GM18907 (cell line): Measurements from ENCODE around the gene ARHGAP12.
"Not testable (repeated sequence)": the region's sequence is repeated elsewhere in the genome, so short reads cannot be mapped to it uniquely, and the experiment has no call there.

Experiments used
- ATAC-seq: cut with Tn5 transposase; IDR thresholded peaks from one replicate; pipeline ENCODE4 v1.9.1; 2021; ENCODE audit warnings: mild to moderate bottlenecking, moderate library complexity; ENCODE audit not compliant: unreplicated experiment

Gene ARHGAP12

DNA sequence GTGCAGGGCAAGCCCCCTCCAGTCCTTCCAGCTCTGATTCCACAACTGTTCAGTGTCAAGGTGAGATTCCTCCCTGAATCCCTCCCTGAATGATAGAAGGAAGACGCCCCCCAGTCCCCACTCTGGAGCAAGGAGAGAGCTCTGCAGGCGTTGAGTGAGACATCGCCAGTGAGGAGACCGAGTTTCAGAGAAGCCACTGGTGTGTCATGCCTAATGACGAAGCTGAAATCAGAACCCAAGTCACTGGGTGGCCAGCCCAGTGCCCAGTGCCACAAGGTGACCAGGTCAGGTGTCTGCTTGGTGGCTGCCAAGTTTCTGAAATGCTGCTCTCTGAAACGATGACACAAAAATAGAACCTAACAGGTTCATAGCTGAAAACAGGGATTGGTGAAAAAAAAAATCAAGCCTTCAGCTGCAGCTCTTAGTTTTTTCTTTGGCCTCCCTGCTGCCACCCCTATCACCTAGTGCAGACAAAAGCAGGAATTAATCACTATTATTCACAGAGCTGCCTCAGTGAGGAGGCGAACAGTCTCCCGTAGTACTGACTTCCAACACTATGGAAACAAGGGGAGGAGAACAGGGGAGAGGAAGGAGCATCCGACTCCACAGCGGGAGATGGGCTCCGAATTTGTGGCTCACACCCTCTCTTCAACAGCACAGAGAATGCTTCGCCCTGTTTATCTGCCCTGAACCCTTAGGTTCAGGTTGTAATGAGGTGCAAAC lies 153.5 kb downstream of the ARHGAP12 start:
- ATAC-seq = no peak

DNA sequence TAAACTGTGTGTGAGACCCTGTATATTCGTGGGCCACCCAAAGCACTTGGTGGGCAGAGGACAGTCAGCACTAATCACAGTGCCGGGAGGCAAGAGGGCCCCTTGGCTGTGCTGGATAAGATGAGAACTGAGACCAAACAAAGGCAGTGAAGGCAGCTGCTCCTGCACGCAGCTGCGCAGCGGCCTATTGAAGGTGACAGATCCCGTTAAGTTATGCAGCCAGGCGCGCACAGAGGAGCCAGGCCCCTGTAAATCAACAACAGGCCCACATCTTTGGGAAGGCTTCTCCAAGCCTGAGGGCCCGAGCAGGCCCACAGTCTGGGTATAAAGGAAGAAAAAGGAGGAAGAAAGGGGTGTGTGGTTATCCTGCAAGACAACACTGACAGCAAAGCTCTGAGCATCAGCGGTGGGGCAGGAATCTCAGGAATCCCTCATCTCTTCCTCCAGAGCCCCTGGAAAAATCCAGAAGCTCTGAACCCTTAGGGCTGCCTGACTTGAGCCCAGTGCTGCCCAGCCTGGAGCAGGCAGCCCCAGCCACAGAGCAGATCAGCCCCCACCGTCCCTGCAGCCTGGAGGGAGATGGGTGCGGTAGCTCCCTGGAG lies 154.2 kb downstream of the ARHGAP12 start:
- ATAC-seq = no peak

DNA sequence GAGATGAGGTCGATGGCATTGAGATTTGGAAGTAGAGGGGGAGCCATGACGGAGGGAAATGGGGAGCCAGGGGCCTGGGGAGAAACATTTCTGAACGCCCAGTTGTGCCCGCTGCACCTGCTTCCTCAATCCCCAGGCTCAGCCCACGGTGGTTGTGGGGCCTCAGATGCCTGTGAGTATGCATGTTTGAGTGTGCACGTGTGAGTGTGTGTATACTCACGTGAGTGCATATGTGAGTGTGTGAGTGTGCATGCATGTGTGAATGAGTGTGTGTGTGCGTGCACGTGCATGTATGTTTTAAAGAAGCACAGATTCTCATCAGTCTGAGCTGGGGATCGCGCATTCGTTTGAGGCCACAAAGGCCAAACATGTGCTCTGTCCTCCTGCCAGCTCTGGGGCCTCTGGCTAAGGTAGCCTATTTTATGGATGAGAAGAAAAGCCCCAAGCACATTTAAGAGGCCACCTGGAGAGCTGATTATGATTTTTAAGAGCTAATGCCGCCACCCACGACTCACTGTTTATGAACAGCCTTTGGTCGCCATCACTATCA lies 154.8 kb downstream of the ARHGAP12 start:
- ATAC-seq = no peak

DNA sequence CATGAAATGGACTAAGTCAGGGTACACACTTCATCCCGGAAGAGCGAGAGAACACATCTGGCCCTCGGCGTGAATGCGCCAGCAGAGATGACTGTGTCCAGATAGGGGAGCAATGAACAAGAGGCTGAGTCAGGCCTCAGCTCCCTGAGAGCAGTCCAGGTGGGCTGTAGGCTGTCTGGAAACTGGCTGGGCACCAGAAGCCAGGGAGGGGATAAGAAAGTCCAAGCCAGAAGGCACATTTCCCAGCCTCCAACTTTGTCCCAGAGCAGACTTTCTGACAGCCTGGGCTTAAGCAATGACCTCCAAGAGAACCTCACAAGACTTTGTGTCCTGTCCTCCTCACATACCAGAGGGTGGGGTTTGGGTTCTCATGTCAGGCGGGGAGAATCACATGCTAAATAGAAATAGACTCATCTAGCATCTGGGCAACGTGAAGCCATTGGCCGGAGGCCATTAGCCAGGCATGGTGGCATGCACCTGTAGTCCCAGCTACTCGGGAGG lies 157.2 kb downstream of the ARHGAP12 start:
- no peak for ATAC-seq

DNA sequence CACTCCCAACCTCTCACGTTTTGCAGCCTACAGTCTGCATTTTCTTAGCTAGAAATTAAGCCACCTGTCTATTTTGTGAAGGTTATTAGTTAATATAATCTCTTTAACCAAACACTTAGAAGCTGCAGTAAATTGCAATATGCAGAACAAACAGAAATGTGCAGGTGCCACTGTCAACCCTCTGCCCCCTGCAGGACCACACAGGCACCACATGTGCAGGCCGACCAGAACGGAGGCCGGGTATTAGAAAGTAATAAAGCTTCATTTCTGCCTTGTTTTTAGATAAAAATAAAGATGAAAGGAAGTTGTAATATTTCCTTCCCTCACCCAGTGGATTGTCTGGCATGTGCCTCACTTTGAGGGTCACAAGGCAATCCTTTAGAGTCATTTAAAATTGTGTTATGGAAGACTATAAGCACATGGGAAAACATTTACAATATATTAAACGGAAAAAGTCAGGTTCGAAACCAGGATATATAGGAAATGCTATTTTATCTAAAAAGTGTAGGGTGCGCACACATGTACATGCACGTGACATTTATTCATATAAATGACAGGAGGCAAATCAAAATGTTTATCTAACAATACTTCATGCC lies 158.2 kb downstream of the ARHGAP12 start:
- ATAC-seq = peak; percentile 69

- no peak for ATAC-seq
These were observed 159.1 kb downstream of the ARHGAP12 start for GRCh38 chr10:31769564-31769963.

DNA sequence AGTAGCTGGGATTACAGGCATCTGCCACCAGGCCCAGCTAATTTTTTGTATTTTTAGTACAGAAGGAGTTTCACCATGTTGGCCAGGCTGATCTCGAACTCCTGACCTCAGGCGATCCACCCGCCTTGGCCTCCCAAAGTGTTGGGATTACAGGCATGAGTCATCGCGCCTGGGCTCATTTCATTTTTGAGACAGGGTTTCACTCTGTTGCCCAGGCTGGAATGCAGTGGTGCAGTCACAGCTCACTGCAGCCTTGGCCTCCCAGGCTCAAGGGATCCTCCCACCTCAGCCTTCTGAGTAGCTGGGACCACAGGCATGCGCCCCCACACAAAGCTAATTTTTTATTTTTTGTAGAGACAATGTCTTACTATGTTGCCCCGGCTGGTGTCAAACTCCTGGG lies 159.7 kb downstream of the ARHGAP12 start:
- not testable (repeated sequence) for ATAC-seq

GRCh38 chr10:31768467-31768866 lies 160.2 kb downstream of the ARHGAP12 start:
- ATAC-seq = no peak

- ATAC-seq = no peak
These were observed 163.1 kb downstream of the ARHGAP12 start for GRCh38 chr10:31765541-31765940.

DNA sequence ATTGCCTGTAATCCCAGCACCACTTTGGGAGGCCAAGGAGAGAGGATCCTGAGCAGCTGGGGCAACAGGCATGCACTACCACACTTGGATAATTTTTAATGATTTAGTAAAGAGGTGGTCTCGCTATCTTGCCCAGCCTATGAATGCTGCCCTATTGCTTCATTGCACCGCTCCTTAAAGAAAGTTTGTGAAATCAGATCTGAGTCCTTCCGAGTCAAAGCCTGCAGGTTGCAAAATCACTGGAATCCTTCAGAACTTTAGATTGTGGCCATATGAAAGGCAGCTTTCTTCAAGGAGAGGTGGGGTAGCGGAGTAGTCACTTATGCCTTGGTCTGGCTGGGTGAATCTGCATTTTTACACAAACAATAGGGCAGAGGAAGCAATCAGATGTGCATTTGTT lies 166.3 kb downstream of the ARHGAP12 start:
- ATAC-seq = no peak

GRCh38 chr10:31761156-31761555 lies 167.5 kb downstream of the ARHGAP12 start:
- ATAC-seq = no peak

- no peak for ATAC-seq
These were observed 168.0 kb downstream of the ARHGAP12 start for GRCh38 chr10:31760674-31761081.

DNA sequence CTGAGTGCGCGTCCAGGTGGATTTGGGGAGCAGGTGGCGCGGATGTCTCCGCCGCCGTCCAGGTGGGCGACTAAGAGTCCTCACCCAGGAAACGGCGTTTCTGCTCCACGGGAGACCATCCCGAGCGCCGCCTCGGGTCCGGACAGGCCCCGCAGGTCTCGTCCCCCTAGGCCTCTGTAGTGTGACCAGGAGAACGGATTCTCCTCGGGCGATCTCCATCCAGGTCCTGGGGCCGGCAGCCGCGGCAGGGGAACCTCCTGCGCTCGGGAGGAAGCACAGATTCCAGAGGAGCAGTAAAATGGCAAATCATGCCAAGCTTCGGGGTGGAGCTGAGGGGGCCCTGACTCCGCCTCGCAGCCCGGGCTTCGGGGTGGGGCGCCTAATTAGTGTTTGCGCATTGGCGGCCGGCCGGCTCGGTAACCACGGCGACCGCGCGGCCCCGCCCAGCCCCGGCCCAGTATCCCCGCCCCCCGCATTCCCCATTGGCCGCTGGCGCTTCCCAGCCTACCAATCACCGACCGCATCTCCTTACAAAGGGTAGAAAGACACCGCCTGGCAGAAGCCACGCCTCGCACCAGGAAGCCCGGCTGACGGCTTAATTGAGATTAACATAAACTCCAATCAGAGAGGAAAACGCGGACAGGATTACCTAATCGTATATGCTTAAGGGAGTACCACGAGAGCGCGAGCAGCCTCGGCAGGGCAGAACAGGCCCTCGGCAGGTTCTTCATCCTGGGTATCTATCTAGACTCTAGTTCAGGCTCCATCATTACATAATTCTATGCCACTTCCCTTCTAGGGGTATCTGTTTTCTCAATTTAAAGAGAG lies 168.6 kb downstream of the ARHGAP12 start:
- peak; percentile 95 for ATAC-seq

DNA sequence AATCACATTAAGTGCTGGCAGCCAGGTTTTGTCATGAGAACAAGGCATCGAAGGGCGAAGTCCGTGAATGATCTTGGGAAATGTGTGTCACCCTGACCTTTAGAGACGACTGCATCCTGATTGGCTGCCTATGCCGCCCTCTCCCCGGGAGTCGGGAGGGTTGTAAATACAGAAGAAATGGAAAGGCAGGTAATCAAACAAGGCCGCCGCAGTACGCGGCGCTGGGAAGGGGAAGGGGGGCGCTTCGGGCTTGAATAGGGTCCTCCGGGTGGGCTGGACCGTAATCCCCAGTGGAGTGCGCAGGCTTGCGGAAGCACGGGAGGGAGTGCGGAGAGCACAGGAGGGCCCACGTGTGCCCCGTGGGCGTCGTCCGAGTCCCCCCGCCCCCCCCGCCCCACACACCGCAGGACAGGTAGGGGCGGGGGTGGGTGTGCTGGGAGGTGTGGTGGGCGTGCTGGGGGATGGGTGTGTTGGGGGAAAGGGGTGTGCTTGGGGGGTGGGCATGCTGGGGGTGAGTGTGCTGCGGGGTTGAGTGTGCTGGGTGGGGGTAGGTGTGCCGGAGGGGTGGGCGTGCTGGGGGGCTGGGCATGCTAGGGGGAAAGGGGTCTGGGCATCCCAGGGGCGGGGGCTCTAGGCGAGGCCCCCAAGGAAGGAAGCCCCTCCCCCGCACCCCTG lies 169.4 kb downstream of the ARHGAP12 start:
- no peak for ATAC-seq

DNA sequence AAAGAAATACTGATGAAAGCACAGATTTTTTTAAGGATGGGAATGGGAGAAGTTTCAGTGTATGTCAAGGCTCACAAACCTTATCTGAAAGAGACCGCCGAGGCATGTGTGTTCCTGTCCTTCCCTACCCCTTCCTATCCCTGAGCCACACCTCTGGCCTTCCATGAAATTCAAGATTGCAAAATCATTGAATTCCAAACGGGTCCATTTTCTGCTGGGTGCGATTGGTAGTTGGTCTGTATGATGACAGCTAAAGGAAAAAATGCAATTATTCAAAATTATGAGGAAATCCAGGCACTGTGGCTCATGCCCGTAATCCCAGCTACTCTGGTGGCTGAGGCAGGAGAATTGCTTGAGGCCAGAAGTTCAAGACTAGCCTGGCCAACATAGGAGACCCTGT lies 170.1 kb downstream of the ARHGAP12 start:
- no peak for ATAC-seq

- no peak for ATAC-seq
These were observed 170.8 kb downstream of the ARHGAP12 start for GRCh38 chr10:31757831-31758230.

DNA sequence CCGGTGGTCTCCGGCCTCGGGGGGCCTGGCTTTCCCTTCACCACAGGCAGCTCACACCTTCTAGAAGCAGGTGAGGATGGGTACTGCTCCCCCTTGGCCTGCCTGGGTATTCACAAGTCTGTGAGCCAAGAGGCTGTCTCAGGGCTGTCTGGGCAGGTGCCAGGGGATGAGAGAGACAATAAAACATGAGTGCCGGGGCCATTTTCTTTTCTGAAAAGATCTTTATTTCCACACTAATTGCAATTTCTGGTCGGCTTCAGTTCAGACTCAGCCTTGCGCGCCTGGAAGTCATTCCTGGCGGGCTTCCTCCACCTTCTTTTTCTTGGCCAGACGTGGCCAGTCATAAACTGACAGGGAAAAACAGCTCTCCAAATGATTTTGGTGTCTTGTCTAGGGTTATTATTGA lies 171.2 kb downstream of the ARHGAP12 start:
- ATAC-seq = no peak

GRCh38 chr10:31756729-31757110 lies 171.9 kb downstream of the ARHGAP12 start:
- ATAC-seq = no peak

DNA sequence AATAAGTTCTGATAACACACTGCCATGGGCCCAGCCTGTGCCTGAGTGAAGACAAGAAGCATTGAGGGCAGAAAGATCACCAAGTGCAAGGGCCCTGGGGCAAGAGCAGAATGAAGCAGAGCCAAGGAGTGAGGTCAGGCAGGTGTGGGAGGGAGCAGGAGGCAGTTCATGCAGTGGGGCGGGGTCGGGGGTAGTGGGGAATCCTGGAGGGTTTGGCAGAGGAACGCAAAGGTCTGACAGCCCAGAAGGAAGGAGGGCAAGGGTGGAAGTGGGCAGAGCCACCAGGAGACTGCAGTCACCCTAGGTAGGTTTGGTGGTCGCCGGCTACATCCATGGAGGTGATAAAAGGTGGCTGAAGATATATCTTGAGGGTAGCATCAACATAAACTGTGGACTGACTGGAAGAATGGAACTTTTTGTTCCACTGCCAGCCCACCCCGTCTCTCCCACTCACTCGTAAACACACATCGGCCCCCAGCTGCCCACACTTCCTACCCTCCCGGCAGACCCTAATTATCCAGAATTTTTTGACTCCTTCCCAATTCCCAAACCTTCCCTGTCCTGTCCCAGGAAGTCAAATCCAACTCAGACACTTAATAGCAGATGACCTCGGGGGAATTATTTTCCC lies 172.4 kb downstream of the ARHGAP12 start:
- ATAC-seq = no peak
